HuH-7 (cell line): ENCODE results near the gene CSNK1E.

ENCODE experiments used
- DNase-seq: peaks from one replicate; pipeline ENCODE4 v3.0.0; 2011; ENCODE audit warnings: low spot score

The CSNK1E gene

GRCh38 chr22:38327805-38328204, 10.6 kb upstream of the CSNK1E start:
- DNase-seq = no peak

DNA sequence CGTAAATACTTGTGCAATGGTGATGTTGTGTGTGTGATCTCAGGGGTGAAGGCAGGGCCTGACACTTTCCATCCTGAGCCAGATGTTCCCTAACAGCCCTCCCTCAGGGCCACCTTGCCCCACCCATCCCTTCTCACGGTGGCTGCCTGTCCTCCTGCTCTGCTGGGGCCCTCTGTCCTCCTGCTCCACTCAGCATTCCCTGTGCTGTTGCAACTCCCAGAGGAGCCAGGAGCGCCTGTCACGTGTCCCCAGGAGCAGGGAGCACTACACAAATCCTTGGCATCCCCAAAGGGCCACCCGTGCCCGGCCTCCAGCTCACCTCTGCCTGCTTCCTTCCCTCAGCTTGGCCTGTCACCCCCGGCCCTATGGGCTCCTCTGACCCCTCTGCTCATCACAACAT, 10.2 kb upstream of the CSNK1E start:
- no peak for DNase-seq

DNA sequence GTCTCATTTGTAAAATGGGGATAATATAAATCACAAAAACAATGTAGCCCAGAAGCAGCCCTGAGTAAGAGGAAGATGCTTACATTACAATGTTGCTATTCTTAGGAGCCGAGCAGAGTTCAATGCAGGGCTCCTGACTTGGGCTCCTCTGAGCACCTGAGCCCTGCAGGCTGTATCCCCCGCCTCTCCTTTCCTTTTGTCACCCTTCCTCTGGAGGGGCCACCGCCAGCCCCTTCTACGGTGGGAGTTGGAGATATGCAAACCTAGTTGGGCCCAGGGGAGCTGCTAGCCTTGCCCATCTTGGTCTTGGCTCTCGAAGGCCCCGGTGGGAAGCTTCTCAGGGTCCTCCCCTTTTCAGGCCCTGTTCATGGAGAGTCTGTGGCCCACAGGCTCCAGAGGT, 8.4 kb upstream of the CSNK1E start:
- no peak for DNase-seq

GRCh38 chr22:38320605-38321402, 3.6 kb upstream of the CSNK1E start:
- no peak for DNase-seq

DNA sequence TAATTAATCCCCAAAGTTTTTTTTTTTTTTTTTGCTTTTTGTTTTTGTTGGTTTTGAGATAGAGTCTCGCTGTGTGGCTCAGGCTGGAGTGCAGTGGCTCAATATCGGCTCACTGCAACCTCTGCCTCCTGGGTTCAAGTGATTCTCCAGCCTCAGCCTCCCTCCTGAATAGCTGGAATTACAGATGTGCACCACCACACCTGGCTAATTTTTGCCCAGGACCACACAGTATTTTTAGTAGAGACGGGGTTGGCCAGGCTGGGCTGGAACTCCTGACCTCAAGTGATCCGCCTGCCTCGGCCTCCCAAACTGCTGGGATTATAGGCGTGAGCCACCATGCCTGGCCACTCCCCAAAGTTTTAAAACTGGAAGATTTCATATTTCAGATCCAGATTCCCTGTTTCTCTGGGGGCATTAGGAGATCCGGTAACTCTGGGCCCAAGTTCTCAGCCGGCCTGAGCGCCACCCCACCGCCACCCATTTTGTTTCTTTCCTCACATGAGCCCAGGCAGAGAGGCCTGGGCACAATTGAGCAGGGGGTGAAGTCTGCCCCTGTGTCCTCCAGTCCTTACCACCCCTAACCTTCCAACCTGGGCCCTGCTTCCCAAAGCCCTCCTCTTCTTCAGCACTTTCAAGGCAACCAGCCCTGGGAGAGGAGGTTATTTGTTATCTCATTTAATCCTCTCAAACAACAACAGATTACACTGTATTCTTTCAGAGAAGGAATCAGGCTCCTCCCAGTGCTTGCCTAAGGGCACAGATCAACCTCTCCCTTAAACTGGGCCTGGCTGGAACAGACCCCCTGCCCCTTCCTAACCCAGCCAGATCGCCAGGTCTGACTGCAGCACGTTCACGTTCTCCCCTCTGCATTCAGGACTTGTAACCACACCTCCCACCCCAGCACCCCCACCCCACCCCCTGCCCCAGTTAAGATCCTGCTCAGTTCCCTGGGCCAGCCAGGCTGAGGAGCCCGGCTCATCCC, 1.9 kb upstream of the CSNK1E start:
- no peak for DNase-seq

DNA sequence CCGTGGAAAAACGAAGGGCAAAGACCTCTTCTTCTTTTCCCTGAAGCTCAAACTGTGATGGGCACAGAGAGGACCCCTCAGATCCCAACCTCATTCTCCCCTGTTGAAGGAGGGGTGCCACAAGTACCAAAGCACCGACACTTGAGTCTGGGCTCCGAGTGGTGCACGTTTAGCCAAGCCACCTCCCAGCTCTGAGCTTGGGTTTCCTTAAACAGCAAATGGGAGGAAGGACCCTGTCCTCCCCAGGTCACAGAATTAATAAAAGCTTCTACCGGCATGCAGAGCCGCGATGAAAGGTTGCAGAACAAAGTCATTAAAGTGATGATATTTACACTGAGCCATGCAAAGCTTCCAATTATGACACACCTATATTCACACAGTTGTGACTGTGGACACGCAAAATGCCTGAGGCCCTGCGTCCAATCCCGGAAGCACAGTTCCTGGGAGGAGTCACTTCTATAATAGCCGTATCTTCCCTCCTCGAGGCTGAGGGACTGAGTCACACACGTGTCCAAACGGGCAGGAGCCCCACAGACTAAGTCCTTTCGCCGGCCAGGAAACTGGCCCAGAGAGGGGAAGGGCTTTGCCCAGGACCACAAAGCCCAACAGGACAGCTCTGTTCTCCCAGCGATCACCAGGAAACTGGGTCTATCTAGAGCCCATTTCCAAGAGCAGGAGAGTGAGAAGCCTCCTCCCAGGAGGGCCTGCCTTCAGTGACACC, 922 bp upstream of the CSNK1E start:
- peak; percentile 89 for DNase-seq

DNA sequence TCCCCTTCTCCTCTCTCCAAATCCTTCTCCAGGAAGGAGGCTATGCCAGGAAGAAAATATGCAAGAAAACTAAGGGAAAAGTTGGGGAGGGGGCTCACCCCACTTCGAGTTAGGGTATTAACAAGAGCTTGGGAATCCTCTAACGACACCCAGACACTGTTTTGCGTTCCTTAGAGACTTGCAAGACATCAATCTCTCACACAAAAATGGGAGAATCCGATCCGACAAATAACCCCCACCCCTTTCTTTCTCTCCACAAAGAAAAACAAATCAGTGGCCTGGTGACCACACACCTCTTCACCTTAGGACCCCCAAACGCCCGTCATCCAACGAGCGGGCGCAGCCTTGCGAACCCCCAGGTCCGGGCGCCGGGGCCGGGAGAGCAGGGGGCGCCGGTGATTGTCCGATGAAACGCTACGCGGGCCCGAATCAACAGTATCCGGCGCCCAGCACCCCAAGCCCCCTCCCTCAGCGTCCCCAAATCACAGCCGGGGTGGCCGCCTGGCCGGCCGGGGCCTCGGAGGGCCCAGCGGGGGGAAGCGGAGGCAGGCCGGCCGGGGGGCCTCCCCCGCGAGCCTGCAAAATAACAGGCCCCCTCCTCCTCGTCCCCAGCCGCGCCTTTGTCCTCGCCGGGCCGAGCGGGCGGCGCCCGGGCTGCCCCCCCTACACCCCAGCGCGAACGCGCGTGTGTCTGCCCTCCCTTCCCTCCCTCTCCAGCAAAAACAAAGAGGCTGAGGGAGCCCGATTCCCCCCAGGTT, 690 bp downstream of the CSNK1E start:
- DNase-seq = peak; percentile 62

DNA sequence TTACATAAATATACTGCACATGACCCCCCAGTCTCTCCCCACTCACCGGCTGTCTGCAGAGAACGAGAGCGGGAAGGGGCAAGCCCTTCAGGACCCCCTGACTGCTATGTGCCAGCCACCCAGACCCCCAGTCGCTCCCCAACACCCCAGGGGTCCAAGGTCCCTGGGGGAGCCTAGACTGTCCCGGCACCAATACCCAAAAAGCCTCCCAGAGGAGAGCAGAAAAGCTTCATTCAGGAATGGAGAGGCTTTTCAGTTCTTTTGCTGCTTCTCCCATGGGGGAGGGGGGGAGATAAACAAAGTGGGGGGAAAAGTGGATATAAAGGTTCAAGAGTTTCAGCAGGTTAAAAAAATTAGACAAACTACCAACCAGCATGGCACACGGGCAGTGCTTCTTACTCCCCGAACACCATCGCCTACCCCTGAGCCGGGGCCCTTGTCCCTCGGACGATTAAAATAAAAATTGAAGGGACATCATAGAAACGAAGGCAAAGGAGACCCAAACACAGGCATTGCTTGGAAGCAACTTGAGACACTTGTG, 1.3 kb downstream of the CSNK1E start:
- DNase-seq = no peak

DNA sequence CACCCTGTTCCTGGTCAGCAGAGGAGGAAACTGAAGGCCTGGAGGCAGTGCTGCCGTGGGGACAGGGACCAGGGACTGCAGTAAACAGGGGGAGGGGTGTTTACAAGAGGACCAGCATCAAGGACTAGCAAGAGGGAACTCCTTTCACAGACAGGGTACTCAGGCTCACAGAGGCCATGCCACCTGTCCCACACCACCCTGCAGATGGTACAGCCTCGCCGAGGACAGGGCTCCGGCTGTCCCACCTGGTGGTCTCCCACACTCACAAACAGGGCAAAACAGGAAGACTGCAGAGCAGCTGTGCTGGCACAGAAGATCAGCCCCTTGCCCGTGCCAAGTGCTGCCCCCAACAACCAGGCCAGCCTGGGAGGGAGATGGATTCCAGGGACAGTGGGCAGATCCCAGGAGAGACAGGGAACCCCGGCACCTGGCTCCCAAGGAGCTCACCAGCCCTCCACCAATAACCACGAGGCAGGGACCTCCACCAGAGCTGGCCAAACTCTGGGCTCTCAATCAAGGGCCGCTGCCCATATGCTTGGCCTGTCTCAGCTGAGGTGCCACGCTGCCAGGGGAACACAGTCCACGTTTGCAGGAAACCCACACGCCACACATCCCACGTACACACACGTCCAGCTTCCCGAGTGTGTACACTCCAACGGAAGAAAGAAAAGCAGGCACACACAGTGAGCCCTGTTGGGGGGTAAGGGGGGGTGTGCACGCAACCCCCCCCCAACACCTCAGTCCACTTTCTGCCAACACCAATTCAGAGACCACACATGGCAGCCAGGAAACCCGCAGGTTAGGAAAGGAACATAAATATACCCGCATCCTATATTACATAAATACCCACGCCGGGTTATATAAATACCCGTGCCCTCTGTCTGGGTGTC, 2.1 kb downstream of the CSNK1E start:
- no peak for DNase-seq

- no peak for DNase-seq
Observed at GRCh38 chr22:38314051-38314932, 2.9 kb downstream of the CSNK1E start.

GRCh38 chr22:38313384-38313955, 3.8 kb downstream of the CSNK1E start:
- DNase-seq = no peak

DNA sequence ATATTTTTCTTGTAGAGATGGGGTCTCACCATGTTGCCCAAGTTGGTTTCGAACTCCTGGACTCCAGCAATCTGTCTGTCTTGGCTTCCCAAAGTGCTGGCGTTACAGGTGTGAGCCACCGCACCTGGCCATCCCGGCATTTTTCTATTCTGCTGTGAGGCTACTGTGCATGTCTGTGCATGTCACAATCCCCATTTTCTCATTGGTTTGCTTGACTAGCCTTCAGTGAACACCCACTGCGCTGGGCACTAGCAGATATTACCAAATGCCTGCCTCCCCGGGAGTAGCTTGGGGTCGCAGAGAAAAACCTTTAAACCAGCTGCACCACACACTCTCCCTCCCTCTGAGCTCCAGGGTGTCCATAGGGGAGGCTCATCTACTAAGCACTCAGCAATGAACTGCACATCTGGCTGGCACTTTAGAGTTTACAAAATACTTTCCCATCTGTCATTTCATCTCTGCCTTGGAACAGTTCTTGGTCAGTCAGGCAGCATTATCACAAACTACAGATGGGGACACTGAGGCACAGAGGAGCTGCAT, 4.9 kb downstream of the CSNK1E start:
- DNase-seq = no peak

DNA sequence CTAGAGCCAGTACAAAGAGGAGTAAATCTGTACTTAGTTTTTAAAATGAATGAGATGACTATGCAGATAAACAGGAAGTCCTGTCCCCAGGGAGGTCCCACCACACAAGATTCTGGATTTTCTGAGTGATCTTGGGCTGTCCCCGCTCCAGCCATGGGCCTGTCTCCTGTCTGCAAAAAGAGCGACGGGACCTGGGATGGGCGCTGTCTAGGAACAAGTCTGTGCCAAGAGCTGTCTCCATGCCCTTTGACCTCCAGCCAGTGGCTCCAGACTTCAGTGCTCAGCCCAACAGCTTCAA, 6.0 kb downstream of the CSNK1E start:
- no peak for DNase-seq

DNA sequence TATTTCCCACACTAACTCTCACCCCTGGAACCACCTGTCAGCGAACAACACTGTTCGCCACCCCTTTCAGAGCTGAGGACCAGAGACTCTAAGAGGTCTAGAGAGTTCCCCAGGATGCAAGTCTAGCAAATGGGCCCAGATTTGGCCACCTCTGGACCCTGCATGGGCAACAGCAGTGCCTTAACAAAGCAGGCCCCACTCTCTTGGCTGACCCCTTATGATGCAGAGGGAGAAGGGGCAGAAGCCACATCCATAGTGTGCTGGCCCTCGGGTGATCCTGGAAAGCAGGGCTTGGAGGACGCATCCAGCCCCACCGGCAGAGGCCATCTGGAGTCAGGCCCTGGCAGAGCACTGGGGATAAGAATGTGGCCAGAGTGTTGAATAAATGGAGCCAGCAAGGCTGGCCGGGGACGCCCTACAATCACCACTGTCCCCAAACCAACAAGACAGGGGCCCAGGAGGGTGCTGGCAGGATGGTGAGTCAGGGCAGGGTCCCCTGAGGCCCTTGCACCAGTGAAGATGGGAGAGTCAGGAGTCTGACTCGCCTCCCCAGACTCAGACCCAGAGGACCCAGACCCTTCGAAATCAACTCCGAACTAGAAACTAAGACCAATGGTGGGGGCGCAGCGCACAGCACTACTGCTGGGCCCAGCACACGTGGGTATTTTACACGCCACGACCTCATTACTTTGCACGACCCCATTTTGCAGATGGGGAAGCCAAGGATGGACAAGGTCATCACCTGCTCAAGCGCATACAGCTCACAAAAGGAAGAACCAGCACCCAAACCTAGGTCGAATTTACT, 6.5 kb downstream of the CSNK1E start:
- no peak for DNase-seq

DNA sequence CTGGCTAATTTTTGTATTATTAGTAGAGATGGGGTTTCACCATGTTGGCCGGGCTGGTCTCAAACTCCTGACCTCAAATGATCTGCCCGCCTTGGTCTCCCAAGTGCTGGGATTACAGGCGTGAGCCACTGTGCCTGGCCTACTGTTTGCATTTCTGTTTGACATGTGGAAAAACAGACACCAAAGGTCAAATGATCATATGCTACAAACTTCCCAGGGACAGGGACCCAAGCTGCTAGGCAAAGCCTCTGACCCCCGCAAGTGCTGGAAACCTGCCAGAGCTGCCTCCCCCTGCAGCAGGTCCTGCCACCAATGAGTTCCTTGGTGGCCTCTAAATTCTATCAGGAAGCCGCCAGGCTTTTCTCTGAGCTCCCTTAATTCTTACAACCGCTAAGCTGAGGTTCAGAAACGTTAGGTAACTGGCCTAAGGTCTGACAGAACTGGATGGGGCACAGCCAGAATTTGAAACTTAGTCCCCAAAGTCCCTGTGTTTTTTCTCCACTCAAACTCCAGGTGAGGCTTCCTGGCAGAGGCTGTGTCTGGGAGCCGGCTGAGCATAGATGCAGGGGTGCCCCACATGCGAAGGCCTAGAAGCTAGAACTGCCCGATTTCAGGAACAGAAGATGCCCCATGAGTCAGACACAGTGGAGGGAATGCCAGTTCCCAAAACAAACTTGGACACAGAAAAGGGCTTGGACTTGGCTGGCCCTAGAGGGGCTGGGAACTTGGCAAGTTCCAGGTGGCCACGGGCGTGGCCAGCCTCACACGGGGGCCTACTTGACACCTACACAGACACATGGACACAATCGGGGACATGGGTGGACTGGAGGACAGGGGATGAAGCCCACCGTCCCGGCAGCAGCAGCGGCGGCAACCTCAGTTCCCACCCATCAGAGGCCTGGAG, 7.4 kb downstream of the CSNK1E start:
- DNase-seq = peak; percentile 51

- no peak for DNase-seq
Observed at GRCh38 chr22:38308791-38309498, 8.3 kb downstream of the CSNK1E start.
